ENCODE data around the gene MAPKAP1. TPM values are rescaled to one million over a fixed set of nuclear protein-coding genes. Genes with fewer than 3 reads are reported as not detected.

Gene MAPKAP1
- total RNA-seq, 1 donor from 2014 or later: 35.9 TPM

DNA sequence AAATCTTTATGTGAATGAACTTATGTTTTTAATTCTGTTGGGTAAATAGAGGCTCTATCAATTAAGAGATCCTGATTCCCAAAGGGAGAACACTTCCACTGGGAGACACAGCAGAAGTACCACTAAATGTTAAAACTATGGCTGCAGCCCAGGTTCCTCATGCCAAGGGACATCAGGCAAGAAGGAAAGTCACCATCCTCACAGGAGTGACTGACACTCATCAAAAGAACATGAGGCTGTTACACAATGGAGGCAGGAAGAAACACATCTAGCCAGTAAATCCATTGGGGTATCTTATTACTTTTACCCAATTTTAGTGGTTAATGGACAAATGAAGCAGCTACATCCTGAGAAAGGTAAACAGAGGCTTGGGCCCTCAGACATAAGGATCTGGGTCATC lies 94.4 kb downstream of the MAPKAP1 start:
- FAIRE-seq (no peak), DNase-seq (ENCODE audit: low spot score in 2 of 2) (no peak)

DNA sequence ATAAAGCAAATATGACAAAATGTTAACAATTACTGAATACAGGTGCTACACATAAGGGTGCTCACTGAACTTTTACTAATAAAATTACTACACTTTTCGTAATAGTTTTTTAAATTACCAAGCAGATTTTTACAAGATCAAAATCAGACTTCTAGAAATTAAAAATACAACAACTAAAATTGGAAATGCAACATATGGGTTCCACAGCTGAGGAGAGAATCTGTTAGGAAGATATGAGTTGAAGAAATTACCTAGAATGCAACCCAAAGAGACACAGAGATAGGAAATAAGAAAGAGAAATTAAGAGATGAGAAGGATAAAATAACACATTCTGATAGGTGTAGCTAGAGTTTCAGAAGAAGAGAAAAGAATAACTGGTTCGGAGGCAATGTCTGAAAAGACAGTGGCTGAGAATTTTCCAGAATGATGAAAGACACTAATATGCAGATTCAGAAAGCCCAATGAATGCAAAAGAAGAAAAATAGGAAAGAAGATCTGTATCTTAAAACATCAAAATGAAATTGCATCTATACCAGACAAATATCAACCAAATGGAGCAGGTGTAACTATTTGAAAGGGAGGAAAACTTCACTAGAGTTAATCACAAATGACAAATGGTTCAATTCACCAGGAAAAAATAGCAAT lies 95.8 kb downstream of the MAPKAP1 start:
- DNase-seq (ENCODE audit: low spot score in 2 of 2) (no peak), FAIRE-seq (no peak)

GRCh38 chr9:125609744-125610143 lies 97.3 kb downstream of the MAPKAP1 start:
- no peak for DNase-seq (ENCODE audit: low spot score in 2 of 2)
- FAIRE-seq: no peak

DNA sequence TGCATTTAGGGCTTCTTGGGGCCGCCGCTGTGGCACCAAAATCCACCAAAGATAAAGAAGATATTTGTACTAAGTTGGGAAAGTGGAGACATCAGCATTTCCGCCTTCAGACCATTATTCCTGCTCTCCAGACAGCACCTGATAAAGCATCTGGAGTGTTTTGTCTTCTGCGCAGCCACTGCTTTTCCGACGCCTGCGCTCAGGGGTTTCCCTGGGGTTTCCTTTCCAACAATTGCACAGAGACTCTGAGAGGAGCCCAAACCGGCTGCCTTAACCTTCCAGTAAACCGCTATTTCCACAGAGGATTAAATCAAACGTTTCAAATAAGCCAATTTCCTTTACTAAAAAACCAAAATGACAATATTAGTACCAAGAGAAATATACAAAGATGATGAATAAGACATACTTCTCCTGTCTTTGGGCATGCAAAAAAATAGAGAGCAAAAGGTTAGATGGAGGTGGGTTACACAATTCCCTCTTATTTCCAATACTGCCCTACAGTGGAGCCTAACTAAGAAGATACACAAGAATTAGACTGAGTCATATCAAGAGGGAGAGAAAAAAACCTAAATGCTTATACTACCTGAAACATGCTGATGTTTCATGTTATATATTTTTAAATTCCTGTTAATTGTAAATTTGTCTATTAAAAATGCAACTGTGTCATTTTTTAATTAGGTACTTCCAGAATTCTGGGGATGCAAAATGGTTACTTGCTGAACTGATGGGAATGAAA lies 98.4 kb downstream of the MAPKAP1 start:
- DNase-seq (ENCODE audit: low spot score in 2 of 2): no peak

GRCh38 chr9:125604196-125604595 lies 102.8 kb downstream of the MAPKAP1 start:
- no peak for DNase-seq (ENCODE audit: low spot score in 2 of 2)

More for the DNA sequence above, 98.4 kb downstream of the MAPKAP1 start:
- no peak for FAIRE-seq

GRCh38 chr9:125603478-125604021 lies 103.5 kb downstream of the MAPKAP1 start:
- no peak for FAIRE-seq

More at GRCh38 chr9:125604196-125604595, 102.8 kb downstream of the MAPKAP1 start:
- no peak for FAIRE-seq

GRCh38 chr9:125601961-125602360 lies 105.0 kb downstream of the MAPKAP1 start:
- FAIRE-seq (no peak), DNase-seq (ENCODE audit: low spot score in 2 of 2) (no peak)

More at GRCh38 chr9:125603478-125604021, 103.5 kb downstream of the MAPKAP1 start:
- no peak for DNase-seq (ENCODE audit: low spot score in 2 of 2)

GRCh38 chr9:125600194-125600593 lies 106.8 kb downstream of the MAPKAP1 start:
- FAIRE-seq (no peak), DNase-seq (ENCODE audit: low spot score in 2 of 2) (no peak)

- FAIRE-seq: no peak
- DNase-seq (ENCODE audit: low spot score in 2 of 2): no peak
Measured at GRCh38 chr9:125594223-125594610, 112.8 kb downstream of the MAPKAP1 start.

DNA sequence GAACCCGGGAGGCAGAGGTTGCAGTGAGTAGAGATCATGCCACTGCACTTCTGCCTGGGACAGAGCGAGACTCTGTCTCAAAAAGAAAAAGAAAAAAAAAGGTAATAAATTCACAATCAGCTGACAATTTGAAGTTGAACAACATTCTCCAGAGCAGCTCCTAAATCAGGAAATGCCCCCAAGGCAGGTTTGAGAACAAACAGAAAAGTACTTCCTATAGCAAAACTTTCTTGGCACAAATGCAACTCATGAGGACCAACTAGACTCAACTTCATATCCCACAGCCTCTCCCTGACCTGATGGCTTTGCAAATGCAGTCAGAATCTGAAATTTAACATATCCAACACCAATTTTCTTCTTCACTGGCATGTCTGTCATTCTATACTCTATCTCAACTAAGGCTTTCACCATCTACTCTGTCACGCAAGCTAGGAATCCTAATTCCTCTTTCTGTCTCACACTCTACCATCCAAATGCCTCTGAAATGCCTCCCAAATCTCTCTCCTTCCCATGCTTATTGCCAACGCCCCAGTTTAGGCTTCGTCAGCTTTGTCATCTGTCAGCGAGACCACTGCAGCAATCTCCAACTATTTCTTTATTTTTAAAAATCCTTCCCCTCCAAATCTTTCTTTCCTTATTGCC lies 113.3 kb downstream of the MAPKAP1 start:
- FAIRE-seq: no peak

GRCh38 chr9:125591888-125592287 lies 115.1 kb downstream of the MAPKAP1 start:
- FAIRE-seq: no peak
- no peak for DNase-seq (ENCODE audit: low spot score in 2 of 2)

More for the DNA sequence above, 113.3 kb downstream of the MAPKAP1 start:
- DNase-seq (ENCODE audit: low spot score in 2 of 2): no peak

DNA sequence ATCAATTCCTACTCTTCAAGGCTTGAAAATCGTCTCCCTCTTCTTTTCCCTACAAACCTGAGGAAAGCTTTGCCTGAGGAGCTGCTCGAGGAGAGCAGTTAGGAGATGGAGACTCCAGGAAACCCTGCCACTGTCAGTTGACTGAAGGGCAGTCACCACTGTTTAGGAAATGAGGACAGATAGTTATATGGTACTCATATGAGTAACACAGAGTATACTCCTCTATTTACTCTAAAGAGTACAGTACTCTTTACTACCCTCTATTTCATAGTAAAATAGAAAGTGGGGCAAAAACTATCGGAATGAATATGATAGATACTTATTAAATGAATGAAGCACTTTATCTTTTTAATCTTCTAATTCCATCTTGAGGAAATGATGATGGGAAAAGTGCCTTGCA lies 115.8 kb downstream of the MAPKAP1 start:
- FAIRE-seq (no peak), DNase-seq (ENCODE audit: low spot score in 2 of 2) (no peak)

GRCh38 chr9:125589287-125589686 lies 117.7 kb downstream of the MAPKAP1 start:
- DNase-seq (ENCODE audit: low spot score in 2 of 2) (no peak), FAIRE-seq (no peak)

GRCh38 chr9:125587819-125588460 lies 119.1 kb downstream of the MAPKAP1 start:
- FAIRE-seq: no peak
- DNase-seq (ENCODE audit: low spot score in 2 of 2): no peak

- FAIRE-seq (no peak), DNase-seq (ENCODE audit: low spot score in 2 of 2) (no peak)
Measured at GRCh38 chr9:125586172-125586511, 120.9 kb downstream of the MAPKAP1 start.

DNA sequence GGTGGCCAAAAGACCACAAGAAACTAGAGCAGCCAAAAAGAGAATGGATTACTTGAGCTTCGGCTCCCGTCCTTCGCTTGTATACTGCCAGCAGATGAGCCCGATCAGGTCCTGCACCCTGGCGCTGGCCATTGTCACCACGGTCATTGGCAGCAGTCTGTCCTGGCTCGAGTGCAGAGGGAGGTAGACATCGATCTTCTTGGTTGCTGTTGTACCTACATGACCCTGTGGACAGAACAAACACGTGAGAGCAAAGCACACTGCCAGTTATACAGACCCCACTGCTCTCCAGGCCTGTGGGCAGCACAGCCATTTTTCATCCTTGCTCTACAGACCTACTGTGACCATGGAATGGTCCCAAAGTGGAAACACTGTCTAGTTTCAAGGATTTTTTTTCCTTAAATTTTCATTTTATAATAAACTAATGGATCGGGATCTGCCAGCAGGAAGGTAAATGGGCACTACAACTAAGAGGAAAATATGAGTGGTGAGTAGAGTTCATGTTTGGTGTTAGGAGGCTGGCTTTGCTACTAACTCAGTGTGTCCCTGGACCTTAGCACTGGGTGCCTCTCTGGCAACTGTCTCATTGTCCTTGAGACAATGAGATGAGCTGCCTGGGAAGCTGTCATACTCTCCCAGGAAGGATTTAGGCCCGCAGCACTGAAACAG lies 121.4 kb downstream of the MAPKAP1 start:
- DNase-seq (ENCODE audit: low spot score in 2 of 2) (no peak), FAIRE-seq (no peak)

DNA sequence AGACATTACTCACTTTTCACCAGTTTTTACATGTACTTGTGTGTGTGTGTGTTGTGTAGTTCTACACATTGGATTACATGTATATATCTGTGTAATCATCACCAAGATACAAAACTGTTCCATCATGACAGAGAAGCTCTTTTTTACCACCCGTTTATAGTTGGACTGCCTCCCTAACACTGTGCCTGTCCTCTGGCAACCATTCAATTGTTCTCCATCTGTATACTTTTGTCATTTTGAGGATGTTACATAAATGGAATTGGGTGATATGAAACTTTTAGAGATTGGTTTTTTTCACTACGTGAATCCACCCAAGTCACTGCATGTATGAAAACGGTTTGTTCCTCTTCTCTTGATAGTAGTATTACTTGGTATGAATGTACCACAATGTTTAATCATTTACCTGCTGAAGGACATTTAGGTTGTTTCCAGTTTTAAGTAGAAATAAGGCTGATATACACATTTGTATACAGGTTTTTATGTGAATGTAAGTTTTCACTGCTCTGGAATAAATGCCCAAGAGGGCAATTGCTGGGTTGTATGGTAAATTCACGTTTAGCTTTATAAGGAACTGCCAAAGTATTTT lies 126.2 kb downstream of the MAPKAP1 start:
- FAIRE-seq (no peak), DNase-seq (ENCODE audit: low spot score in 2 of 2) (no peak)

DNA sequence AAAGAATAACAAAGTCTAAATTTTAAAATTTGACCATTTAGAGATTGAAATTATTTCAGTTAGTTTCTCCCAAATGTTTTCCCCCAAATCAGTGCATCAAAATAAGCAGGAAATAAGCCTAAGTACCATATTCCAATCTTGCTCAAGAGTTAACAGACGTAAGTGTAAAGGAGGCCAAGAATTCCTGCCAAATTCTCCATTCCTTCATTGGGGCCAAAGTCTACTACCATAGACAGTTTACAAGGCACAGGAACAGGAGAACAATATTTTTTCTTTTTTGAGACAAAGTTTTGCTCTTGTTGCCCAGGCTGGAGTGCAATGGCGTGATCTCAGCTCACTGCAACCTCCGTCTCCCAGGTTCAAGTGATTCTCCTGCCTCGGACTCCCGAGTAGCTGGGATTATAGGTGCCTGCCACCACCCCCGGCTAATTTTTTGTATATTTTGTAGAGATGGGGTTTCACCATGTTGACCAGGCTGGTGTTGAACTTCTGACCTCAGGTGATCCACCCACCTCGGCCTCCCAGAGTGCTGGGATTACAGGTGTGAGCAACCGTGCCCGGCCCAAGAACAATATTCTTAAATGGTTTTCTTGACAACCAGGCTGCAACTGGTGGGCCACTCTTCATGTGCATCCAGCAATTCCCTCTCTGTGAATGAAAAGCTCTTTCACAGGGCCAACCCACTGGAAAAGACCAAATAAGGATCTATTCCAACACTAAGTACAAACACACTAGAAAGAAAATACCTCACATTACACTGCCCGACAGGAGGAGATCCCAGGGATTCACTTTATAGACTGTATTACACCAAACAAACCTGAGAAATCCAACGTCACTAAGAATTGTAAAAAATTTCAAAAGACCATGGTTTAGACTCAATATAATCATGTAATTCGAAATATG lies 127.7 kb downstream of the MAPKAP1 start:
- DNase-seq (ENCODE audit: low spot score in 2 of 2): no peak
- no peak for FAIRE-seq

Data from frontal cortex (tissue), 4 donors.